ENCODE results near the gene DUSP22.
"Not testable (repeated sequence)": the region's sequence is repeated elsewhere in the genome, so short reads cannot be mapped to it uniquely, and the experiment has no call there.

The DUSP22 gene

DNA sequence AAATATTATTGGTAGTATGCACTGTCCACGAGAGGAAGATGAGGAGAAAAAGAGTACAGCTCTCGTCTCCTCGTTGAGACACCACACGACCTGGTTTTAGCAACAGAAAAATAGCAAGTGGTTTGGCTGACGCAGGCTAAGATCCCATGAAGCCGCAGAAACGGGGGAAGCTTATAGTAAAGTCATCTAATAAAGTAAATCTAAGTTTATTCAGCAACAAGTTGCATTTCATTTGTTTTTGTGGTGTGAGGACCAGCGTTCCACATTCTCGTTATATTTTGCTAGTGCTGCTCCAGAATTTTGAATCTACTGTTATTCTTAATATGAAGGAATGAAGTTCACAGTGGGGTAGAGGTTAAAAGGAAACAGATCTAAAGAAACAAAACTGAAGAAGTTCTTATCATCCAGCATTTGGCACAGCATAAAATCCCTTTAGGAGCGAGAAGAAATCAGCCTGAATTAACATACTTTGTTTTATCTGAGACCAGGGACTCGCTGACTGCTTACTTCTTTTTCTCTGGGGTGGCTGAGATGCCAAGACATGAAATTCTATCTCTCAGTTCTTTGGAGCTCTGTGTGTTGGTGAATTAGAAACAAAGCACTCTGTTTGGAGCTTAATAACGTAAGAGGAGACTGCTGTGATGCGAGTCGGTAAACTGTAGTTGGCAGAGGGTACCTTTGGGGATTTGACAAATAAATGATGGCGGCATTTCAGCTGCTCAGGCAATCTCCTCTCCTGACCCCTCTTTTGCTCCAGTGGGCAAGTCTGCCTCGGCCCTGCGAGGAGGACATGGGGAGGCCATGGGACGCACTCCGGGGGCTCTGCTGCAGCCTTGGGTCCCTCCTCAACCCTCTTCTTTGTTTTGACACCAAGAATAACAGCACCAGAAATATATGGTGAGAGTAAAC is 74.4 kb downstream of the DUSP22 start:
- no peak for DNase-seq

DNA sequence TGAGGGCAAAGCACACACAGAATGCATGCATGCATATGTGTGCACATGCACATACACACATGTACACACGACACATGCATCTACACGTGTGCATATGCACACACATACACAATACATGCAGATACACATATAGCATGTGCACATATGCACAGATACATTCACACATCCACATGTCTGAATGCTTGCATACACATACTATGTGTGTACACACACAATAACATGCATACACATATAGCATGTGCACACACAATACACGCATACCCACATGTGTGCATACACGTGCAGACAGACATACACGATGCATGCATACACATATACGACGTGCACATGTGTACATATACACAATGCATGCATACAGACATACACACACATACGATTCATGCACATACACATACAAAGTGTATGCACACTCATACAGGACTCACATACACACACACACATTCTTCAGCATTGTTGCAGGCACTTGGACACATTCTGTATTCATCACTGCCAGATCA is 75.1 kb downstream of the DUSP22 start:
- DNase-seq: no peak

DNA sequence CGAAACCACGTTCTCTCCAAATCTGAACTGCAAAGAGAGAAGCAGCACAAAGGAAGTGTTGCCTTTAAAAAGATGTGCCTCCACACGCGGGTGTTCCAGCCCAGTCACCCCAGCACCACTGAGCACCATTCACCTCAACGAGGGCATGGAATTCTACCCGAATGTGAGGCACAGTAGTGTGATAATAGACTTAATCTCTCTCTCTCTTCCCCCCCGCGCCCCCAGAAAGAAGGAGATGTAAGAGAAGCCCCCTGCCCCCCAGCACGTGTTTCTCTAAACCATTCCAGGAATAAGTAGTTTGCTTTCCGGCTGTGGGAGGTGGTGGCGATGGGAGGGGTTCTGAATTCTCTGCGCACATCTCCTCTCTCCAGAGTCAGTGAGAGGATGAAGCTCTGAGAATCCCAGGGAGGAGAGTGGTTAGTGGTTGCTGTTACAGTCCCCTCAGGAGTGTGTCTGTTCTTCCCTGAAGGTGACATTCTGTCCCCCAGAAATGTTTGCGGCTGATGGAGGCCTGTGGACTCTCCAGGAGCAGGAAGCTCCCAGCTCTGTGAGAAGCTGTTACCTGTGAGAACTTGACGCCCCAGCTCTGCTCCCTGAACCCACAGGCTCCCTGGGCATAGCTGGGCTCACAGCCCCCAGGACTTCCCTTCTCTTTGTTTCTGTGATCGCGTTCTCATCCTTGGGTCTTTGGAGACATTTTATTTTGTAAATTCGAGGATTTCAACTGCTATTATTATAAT is 75.8 kb downstream of the DUSP22 start:
- DNase-seq: no peak

DNA sequence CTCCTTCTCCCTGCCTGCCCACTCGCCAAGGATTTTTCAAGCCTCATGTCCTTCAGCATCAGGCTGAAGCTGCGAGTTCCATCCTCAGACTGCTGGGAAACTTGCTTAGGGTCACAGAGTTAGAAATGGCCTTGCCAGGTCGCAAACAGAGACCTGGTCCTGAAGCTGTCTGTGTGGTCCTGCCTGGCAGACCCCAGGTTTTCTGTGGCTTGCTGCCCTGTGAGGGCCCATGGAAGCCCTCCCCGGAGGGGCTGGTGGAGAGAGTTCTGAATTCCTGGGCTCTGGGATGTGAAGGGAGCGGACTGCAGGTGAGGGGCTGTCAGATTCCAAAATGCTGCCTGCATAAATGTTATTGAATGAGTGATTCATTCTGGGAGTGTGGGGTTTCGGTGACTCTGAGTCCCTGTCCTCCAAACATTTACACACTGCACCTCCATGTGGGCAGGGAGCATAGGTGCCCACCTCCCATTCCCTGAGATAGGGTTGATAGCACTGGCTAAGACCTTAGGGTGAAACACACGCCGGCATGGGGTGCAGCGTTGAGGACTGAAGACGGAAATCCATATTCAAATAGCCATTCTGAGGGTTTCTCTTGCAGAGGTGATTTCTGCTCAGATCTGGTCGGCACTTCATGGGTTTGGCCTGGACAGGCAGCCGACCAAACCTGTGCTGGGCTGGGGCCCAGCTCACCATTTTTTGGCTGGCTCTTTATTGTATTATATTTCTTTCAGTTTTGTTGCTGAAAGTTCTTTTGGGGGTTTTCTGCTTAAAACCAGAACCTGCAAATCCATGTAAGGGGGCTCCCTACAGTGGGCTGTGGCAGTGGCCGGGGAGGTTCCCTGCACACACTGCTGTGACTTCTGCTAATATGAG is 77.5 kb downstream of the DUSP22 start:
- no peak for DNase-seq

DNA sequence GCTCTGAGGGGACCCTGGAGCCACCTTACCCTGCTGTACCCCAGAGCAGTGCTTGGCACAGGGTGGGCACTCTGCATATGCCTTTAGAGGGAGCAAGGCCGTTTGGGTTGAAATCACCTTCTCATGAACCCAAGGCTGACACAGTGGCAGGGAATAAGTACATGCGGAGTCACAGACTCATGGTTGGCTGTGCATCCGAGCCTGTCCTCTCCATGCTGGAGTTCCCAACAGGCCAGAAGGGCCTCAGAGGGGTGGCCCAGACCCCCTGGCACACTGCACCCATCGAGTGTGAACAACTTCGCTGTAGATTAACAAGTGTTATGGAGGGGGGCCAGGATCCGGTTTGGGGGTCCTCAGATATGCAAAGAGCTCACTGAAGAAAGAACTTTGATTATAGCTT is 78.3 kb downstream of the DUSP22 start:
- no peak for DNase-seq

DNA sequence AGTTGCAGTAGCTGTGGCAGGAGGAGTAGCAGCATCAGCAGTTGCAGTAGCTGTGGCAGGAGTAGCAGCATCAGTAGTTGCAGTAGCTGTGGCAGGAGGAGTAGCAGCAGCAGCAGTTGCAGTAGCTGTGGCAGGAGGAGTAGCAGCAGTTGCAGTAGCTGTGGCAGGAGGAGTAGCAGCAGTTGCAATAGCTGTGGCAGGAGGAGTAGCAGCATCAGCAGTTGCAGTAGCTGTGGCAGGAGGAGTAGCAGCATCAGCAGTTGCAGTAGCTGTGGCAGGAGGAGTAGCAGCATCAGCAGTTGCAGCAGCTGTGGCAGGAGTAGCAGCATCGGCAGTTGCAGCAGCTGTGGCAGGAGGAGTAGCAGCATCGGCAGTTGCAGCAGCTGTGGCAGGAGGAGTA is 79.6 kb downstream of the DUSP22 start:
- not testable (repeated sequence) for DNase-seq

DNA sequence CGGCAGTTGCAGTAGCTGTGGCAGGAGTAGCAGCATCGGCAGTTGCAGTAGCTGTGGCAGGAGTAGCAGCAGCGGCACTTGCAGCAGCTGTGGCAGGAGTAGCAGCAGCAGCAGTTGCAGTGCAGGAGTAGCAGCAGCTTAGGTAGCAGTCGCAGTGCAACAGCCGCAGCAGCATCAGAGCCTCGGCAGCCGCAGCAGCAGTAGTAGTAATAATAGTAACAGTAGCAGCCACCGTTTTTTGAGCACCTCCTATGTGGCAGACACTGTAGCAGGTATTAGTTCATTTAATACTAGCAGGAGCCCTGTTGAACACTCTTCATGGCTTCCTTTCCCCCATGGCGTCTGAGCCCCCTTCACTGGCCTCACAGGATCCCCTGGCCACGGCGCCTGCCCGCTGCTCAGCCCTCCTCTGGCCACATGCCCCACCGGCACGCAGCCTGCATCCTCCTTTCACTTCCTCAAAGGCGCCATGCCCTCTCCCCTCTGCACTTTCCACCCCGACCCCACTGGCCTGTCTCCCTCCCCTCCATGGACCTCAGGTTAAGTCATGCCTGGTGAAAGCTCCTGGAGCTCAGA is 80.1 kb downstream of the DUSP22 start:
- no peak for DNase-seq

DNA sequence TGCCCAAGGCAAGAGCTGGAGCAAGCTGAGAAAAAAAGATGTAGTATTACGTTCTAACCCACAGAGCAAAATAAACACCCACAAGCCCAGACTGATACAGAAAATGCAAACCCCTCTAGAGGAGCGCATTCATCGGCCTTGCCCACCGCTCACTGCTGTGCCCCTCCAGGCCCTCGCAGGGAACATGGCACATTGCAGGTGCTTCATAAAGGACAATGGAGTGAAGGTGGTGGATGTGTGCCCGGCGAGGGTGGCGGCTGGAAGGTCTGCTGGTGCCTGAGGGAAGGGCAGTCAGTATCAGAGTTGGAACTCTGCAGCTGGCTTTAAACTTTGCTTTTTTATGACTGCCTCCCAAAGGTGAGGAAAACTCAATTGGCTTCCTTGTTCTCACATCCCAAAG is 80.7 kb downstream of the DUSP22 start:
- DNase-seq: no peak

DNA sequence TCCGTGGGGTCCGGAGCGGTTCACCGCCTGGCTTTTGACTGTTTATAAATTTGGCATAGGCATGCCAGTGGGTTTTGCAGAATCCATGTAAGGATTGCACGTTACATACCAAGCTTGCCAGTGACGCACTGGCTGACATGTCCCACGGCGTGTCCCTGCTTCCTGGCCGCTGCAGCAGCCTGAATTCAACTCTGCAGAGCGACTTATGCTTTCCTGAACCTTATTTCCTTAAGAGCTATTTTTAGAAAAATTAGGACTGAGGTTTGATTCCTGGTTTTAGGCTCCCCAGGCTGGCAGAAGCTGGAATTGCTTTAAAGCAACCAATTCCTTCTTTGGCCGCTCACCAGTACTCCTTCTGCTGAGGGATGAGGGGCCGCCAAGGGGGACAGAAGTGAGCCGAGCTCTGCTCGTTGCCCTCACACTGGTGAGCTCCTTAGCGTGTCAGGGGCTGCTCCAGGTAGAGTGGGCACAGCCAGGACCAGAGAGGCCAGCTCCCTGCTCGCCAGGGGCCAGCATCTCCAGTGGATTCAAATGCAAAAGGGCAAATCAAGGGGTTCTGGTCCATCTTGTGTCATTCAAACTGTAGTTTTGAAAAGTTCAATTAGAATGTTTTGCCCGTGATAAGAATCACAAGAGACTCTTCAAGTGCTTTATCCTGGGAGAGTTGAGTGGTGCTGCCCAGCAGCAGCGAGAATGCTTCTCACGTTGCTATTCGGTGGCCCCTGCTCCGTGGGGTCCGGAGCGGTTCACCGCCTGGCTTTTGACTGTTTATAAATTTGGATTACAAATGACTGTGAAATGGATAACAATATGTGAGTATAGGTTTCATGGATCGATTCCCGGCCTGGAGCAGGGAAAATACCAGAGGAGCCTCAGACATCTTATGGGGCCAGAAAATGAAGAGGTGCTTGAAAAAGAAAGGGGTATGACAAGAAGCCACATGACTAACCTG is 81.8 kb downstream of the DUSP22 start:
- DNase-seq: no peak

DNA sequence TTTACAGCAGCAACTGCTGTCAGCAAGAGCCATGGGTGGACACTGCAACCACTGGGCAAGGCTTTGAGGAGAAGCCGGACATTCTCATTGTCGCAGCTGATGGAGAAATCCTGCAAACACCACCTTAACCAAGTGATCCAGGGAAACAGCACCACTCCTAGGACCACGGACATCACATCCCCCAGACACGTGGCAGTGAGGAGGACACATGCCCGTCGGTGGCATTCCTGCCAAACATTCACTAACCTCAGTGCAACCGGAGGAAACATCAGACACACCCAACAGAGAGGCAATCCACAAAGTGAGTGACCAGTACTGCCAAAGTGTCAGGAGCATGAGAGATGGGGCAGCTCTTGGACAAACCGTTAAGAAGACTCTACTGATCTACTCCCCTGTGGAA is 82.7 kb downstream of the DUSP22 start:
- DNase-seq: no peak

DNA sequence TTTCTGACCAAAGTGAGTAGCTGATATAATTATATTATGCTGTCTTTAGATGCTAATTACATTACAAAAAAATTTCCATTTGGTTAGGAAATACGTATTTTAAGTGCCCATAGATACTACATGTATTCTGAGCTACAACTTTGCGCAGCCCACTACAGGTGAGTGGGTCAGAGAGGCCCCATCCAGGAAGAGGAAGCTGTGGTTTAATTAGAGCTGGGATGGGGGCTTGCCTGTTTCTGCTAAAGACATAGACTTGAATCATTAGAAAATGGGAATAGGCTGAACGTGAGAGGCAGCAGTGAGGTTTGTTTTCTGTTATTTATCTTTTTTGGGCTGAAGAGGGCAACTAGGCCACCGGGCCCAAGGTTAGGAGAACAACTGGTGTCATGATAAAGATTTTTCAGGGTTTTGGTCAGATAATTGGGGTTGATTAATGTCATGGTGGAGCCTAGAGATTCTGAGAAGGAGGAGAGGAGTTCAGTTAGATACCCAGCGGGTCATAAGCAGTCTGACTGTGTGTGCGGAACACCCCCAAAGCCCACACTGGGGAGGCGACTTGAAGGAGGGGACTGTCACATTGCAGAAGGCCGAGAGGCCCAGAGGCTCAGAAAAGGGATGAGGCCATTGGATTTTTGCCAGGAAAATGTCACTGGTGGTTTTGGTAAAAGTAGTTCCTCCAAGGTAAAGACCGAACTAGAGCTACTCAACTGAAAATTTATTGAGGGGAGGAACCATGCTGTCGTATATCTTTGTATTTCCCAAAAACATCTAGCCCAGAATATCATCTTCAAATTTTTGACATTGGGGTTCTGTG is 84.7 kb downstream of the DUSP22 start:
- no peak for DNase-seq

DNA sequence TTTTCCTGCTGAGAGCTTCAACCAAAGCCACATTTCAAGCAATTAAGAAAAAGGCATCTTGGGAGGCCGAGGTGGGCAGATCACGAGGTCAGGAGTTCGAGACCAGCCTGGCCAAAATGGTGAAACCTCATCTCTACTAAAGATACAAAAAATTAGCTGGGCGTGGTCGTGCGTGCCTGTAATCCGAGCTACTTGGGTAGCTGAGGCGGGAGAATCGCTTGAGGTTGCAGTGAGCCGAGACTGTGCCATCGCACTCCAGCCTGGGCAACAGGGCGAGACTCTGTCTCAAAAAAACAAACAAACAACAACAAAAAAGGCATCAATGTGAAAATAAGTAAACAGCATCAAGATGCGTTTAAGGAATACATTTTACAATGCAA is 85.3 kb downstream of the DUSP22 start:
- not testable (repeated sequence) for DNase-seq

DNA sequence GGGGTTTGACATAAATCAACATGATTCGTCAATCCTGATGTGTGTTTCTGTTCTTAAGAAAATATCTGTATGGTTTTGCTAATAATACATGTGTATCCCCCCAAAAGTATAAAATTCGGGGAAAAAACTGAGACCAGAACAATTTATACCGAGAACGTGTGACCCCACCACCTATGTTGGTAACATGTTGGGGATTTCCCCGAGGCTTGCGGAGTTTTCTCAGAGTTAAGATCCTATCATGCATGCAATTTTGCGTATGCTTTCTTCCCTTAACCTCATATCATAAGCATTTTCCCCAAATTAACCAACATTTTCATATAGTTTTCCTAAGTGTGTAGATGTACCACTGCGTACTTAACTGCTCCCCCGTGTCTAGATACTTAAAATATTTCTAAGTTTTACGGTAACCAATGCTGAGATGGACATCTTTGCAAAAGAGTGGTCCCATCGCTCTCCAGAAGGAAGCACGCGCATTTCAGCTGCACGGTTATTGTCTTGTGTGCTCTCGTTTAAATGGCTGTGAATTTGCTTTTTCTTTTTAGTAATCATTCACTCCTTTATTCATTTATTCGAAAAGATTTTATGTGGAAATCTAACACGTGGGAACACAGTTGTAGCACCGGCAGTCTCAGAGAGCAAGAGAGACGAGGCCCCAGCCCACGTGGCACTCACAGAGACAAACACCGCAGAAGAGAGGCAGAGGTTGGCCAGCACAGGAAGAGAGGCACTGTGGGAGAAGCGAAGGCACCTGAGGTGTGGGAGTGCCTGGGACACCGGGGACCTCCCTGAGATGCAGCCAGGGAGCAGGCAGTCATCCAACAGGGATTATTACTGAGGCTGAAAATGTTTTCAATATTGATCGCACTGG is 86.0 kb downstream of the DUSP22 start:
- no peak for DNase-seq

DNA sequence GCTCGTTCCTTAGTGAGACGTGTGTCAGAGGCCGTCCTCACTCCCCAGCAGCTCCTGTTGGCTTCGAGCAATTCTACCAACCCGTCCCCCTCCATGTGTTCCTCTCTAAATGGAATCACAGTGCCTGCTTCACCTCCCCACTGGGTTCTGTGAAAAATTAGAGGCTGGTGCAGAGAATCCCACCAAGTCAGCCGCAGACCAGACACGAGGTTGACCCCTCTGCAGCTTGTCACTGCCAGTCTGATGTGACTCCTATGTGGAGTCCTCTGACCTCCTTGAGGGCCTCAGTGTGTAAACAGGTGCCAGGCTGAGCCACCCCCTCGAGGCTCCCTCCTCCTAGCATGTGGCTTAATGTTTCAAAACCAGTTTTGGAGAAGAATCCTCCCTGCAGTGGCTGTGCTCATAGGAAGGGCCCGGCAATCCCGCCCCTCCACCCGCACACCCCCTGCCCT is 86.7 kb downstream of the DUSP22 start:
- no peak for DNase-seq

DNA sequence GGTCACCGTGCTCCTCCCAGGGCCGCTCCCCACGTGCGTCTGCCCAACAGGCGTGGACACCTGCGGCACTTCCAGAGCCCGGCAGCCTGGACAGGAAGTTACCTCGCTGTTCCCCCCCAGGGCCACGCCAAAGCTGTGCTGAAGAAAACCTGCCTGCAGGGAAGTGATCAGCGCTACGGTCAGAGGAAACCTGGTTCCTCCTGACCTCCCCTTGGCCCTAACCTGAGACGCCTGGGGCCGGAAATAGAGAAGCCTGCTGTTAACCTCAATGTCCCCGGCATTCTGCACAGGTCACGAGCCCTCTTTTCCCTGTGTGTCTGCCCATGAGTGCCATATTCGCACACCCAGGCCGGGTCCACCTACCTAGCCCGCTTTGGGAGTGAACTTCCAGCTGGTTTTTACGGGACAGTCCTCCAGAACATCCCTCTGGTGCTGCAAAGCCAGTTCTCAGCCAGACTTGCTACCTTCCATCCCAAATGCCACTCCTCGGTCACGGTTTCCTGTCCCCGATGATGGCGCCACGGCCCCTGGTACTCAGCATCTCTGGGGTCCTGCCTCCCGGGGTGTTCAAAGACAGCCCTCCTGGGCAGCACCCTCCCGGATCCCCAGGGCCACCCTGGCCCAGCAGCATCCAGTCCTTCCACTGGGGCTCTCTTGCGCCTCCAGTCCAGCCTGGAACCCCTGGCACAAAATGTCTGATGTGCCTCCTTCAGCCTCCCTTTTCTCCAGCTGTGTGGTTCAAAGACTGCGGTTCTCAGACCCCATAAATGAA is 87.3 kb downstream of the DUSP22 start:
- DNase-seq: no peak

DNA sequence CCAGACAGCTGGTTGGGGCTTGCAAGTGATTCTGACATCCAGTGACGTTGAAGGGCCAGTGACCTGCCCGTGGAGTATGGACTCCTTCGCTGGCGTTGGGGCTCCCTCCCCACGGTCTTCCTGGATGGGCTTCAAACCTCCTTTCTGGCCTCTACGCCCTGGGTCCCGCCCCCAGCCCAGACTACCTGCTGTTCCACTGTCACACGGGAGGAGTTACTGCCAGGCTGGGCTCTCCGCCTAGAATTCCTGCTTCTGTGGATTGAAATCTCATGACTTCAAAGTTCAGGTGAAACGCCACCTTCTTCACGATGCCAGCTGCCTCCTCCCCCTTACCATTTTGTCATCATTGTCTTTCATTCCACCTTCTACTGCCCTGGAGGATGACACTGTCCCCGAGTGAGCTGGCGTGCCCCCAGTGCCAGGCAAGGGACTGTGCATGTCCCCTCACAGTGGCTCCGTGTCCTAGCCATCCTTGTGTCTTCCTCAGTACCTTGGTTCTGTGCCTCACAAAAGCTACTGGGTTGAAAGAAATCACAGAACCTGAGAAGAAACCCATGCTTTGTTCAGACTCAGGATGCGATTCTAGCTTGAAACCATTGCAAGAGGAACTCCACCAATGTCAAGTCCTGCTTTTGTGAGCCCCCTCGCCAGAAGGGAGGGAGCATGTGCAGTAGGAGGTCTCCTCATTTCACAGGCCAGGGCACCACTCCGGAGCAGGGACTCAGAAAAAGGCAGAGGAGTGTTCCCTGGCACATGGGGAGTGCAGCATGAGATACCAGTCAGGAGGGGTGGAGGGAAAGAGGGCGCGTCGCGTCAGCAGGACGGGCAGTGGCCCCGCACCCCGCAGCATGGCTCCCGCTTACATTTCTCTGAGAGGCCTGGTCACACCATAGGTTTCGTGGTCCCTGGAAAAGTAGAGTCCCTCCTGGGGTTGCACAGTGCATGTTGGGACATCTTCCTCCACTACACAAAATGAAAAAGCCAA is 88.2 kb downstream of the DUSP22 start:
- DNase-seq: no peak

DNA sequence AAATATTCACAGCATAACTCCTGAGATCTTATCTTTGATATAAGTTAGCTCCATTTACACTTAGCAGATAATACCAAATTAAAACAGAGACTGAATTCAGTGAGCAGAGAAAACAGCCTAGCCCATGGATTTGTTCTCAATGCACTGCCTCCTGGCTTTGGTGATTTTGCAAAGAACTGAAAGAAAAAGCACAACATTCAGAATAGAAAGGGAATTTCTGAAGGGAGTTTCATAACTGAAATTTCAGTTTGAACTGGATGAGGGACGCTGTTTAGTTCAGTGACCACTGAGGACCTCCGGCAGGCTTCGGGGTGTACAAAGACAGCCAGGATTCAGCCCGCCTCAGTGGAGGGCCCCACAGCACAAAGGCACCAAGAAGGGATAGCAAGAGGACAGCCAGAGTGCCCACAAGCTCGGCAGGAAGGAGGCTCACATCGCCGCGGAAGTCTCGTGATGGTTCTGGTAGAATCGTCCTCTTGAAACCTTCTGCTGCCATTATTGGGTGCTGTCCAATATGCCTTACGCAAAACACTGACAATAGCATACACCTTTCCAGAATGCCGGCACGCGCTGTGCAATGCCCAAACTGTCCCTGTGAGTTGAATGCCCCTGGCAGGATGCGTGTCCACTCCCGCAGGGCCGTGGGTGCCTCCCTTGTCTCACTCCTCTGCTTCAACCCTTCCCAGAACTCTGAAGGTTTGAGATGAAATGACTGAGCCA is 89.6 kb downstream of the DUSP22 start:
- DNase-seq: no peak
